Chondrocyte (in vitro differentiated cells): Measurements from ENCODE around the gene FTSJ1. TPM values are rescaled to one million over a fixed set of nuclear protein-coding genes. Genes with fewer than 3 reads are reported as not detected.
"Not testable (repeated sequence)": the region's sequence is repeated elsewhere in the genome, so short reads cannot be mapped to it uniquely, and the experiment has no call there.

Experiments
- DNase-seq: peaks from one replicate; pipeline ENCODE4 v3.0.0; 2021; ENCODE audit warnings: mixed read lengths, low spot score
- H3K27ac Mint-ChIP-seq: one replicate; pipeline ENCODE4 v1.8.0; 2021; ENCODE audit warnings: mild to moderate bottlenecking, moderate library complexity, mixed read lengths; ENCODE audit not compliant: unreplicated experiment
- H3K27me3 Mint-ChIP-seq: 2 replicates; pipeline ENCODE4 v1.8.0; 2021; ENCODE audit warnings: low read depth, mixed read lengths
- H3K36me3 Mint-ChIP-seq: 2 replicates; pipeline ENCODE4 v1.8.0; 2021; ENCODE audit warnings: low read depth, mixed read lengths
- H3K4me1 Mint-ChIP-seq: 2 replicates; pipeline ENCODE4 v1.8.0; 2021; ENCODE audit warnings: low read depth, mild to moderate bottlenecking, mixed read lengths
- H3K4me3 Mint-ChIP-seq: one replicate; pipeline ENCODE4 v1.8.0; 2021; ENCODE audit warnings: mild to moderate bottlenecking, moderate library complexity, mixed read lengths; ENCODE audit not compliant: unreplicated experiment
- H3K9me3 Mint-ChIP-seq: 2 replicates; pipeline ENCODE4 v1.8.0; 2021; ENCODE audit warnings: low read depth, mixed read lengths
- total RNA-seq: library from RNA; stranded (reverse); gene quantifications from 3 replicates; pipeline ENCODE4 v1.2.1, GENCODE V29; 2021
- TF ChIP-seq, protein P1 (sequence below): fragments of 200-600 bp; sonication (generic); IDR thresholded peaks from 2 replicates; pipeline ENCODE4 v1.5.0; 2021; ENCODE audit warnings: antibody characterized with exemption, mild to moderate bottlenecking, moderate library complexity

Gene FTSJ1
- total RNA-seq, 1 donor from 2014 or later: 53.3 TPM

DNA sequence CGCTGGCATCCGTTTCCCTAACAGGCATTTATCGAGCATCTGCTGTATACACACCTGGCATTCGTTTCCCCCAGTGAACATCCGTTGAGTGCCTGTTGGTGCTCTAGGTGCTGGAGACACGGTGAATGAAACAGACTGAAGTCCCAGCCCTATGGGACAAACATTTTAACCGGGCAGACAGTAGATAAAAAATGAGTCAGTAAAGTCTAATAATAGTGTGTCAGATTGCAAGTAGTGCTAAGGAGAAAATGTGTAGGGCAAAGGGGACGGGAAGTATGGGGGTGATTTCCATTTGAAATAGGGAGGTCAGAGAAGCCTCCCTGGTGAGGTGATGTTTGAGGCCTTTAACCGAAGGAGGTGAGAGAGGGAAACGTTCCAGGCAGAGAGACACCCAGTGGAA, 40.3 kb downstream of the FTSJ1 start:
- Mint-ChIP-seq H3K4me1 (peaks cover 2% of the 10 kb centered on the region), H3K4me3 (no peak overlapping the region), H3K36me3 (peaks cover 2% of the 10 kb centered on the region), H3K9me3 (peaks cover 7% of the 10 kb centered on the region), H3K27ac (no peak overlapping the region), H3K27me3 (no peaks in the 10 kb centered on the region)
- TF ChIP-seq, protein P1, sequence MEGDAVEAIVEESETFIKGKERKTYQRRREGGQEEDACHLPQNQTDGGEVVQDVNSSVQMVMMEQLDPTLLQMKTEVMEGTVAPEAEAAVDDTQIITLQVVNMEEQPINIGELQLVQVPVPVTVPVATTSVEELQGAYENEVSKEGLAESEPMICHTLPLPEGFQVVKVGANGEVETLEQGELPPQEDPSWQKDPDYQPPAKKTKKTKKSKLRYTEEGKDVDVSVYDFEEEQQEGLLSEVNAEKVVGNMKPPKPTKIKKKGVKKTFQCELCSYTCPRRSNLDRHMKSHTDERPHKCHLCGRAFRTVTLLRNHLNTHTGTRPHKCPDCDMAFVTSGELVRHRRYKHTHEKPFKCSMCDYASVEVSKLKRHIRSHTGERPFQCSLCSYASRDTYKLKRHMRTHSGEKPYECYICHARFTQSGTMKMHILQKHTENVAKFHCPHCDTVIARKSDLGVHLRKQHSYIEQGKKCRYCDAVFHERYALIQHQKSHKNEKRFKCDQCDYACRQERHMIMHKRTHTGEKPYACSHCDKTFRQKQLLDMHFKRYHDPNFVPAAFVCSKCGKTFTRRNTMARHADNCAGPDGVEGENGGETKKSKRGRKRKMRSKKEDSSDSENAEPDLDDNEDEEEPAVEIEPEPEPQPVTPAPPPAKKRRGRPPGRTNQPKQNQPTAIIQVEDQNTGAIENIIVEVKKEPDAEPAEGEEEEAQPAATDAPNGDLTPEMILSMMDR: no peak
- DNase-seq: no peak

DNA sequence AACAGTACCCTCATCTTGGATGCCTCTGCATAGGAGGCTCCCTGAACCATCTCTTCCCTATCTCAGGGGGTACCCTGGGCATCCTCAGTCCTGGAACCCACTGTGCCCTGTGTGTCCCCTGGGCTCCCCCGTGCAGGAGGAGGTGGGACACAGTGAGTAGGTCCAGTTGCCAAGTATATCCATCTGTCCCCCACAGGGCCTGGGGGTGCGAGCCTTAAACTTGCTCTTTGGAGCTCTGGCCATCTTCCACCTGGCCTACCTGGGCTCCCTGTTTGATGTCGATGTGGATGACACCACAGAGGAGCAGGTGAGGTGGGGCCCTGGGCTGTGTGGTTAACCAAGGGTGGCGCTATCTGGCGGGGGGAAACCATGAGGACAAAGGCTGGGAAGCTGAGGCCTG, 41.0 kb downstream of the FTSJ1 start:
- Mint-ChIP-seq H3K36me3 (peaks cover 2% of the 10 kb centered on the region), H3K9me3 (peaks cover 7% of the 10 kb centered on the region), H3K27me3 (no peaks in the 10 kb centered on the region), H3K27ac (no peak overlapping the region), H3K4me3 (no peak overlapping the region), H3K4me1 (peaks cover 4% of the 10 kb centered on the region)
- TF ChIP-seq, protein P1: no peak
- no peak for DNase-seq

DNA sequence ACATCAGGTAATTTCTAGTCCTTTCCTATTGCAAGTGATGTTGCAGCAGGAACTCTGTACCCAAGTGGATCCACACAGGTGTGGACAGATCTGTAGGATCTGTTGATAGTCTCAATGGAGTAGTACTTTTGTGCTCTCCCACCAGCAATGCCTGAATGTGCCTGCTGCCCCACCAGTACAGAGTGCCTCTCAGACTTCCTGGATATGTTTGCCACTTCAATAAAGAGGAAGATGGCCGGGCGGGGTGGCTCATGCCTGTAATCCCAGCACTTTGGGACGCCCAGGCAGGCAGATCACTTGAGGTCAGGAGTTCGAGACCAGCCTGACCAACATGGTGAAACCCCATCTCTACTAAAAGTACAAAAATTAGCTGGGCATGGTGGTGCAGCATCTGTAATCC, 43.5 kb downstream of the FTSJ1 start:
- H3K9me3 Mint-ChIP-seq, H3K27me3 Mint-ChIP-seq, H3K27ac Mint-ChIP-seq, DNase-seq, H3K4me3 Mint-ChIP-seq, H3K36me3 Mint-ChIP-seq, H3K4me1 Mint-ChIP-seq: not testable (repeated sequence)

DNA sequence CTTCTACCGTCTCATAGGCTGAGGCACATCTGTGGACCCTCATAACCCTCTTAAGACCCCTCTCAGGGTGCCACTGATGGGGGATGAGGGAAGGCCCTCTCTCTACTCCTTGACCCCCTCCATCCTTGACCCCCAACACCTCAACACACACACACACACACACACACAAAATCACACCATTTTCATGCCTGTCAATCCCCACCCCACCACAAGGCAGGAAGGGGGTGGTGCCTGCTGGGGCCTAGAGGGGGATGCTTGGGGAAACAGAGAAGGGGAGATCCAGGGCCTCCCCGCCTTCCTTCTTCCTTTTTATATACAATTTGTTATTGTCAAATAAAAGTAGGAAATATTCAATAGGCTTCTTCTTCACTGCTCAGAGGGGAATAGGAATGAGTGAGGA, 44.5 kb downstream of the FTSJ1 start:
- Mint-ChIP-seq H3K27me3 (no peaks in the 10 kb centered on the region), H3K9me3 (peaks cover 7% of the 10 kb centered on the region), H3K4me1 (peaks cover 9% of the 10 kb centered on the region), H3K36me3 (peaks cover 2% of the 10 kb centered on the region), H3K4me3 (peak overlapping the region; percentile 78), H3K27ac (no peak overlapping the region)
- DNase-seq: no peak
- TF ChIP-seq, protein P1: no peak

DNA sequence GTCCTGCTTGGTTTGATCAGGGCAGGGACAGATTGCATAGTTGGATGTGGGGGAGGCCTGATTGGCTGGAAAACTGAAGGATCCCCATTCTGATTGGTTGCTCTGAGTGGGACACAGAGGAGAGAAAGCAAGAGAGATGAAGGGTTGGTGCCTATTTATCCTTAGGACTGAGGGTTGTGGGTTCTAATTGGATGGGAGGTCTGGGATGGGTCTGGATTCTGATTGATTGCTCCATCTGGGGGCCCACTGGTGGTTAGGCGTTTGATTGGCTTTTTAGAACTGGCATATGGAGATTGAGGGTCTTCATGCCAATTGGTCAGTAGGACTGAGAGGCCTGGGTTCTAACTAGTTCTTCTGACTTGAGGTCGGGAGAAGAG, 45.0 kb downstream of the FTSJ1 start:
- TF ChIP-seq, protein P1: no peak
- no peak for DNase-seq
- Mint-ChIP-seq H3K4me1 (peaks cover 9% of the 10 kb centered on the region), H3K4me3 (peak overlapping the region; percentile 78), H3K36me3 (peaks cover 2% of the 10 kb centered on the region), H3K9me3 (peaks cover 7% of the 10 kb centered on the region), H3K27ac (peak overlapping the region; percentile 75), H3K27me3 (no peaks in the 10 kb centered on the region)

DNA sequence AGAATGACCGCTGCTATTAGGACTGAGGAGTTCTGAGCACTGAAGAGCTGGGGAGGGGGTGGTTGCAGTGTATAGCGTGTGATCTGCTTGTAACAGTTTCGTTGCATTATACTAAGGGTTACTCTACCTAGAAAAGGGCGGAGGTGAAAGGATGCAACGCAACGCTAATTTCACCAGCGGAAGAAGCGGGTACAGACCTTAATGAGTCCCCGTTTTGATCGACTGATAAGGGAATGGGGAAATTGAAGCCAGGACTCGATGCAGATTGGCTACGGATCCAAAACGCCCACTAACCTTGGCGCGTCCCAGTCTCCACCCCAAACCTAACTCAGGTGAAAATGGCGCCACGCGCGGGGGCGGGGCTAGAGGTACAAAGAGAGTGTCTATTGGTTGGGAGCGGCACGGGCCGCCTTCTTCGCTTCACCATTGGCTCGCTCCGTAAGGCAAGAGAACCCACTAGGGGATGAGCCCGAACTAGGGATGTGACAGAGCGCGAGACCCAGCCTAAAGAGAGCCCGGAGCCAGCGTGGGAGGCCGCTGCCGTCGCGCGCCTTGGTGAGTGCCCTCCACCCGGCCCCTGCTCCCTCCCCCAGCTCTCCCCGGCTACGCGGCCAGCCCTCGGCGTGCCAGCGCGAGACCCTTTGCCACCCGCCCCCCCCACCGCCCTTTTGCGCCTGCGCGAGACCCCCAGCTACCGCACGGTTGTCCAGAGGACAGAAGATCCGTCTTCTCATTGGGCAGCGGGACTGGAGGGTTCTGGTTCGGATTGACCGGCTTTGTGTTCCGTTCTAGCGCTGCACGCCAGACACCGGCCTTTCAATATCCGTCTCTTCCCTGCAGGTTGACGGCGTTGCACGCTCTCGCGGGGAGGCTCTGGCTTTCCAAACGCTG, 45.6 kb downstream of the FTSJ1 start, which contains the start of gene EBP:
Gene EBP, plus strand, starts transcription at position 456 of the 891 bp plus-strand sequence. CDS start 1,964 bp downstream, outside the sequence.
- H3K27ac Mint-ChIP-seq: peak within 1 kb of the TSS; percentile 75
- TF ChIP-seq, protein P1: no peak
- H3K36me3 Mint-ChIP-seq: no peaks in the 10 kb centered on the region
- peak within 1 kb of the TSS; percentile 78 for H3K4me3 Mint-ChIP-seq
- peaks cover 9% of the 10 kb centered on the region for H3K4me1 Mint-ChIP-seq
- H3K9me3 Mint-ChIP-seq: peaks cover 3% of the 10 kb centered on the region
- no peaks in the 10 kb centered on the region for H3K27me3 Mint-ChIP-seq
- DNase-seq: no peak
